Hematopoietic multipotent progenitor cell (in vitro differentiated cells): ENCODE results near the gene ADAM17. TPM values are rescaled to one million over a fixed set of nuclear protein-coding genes. Genes with fewer than 3 reads are reported as not detected.
A peak's percentile ranks its signal among the peaks of the same experiment; 100 is the strongest.
"Not testable (repeated sequence)": the region's sequence is repeated elsewhere in the genome, so short reads cannot be mapped to it uniquely, and the experiment has no call there.

Source experiments
- DNase-seq, 3 donors: peaks; one replicate each; pipeline ENCODE4 v3.0.0-alpha.2; 2011 to 2015; ENCODE audit warnings: low read depth in 2 of 3, low spot score in 2 of 3
- total RNA-seq: library from RNA; depleted of rRNA; stranded (reverse); fragments of >200 nt; gene quantifications from one replicate; pipeline ENCODE4 v1.2.3, GENCODE V29; 2012

ADAM17 gene
- total RNA-seq, 1 donor: 29.9 TPM

DNA sequence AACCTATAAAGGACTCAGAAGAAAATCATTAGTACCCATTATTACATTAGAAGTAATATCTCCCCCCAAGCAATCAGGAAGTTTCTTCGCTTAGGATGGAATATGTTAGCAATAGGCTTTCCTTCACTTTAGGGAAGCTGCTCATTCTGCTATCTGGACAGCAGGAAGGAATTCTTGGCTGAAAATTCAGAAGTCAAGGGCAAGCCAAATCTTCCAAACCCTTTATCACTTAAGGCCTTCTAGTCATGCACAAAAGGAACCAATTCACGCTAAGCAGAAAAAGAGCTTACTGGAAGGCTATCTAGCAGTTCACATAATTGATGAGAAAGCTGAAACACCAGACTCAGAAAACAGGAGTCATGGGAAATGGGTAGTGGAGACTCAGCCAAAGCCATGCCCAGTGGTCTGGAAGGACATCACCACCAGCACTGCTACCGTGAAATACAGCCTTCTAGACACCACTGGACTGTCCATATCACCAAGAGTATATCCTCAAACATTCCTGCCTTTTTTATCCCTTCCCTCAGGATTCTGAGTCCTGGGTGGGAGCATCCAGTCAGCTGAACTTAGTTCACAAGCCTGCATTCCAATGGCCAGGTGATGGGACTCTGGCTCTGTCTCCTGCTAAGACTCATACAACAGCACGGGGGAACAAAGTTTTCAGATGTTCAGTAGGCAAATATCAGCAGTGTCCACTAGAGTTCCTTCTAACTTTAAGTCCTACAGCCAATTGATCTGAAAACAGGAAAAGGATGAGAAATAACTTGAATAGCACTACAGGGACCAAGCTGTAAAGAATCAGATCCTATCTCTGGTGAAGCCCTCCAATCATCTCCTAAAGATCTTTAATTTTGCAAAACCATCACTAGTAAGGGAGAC lies 14.8 kb upstream of the ADAM17 start:
- DNase-seq: peak in 1 of 3 donors; percentile 6

- no peak for DNase-seq
Measured at GRCh38 chr2:9565436-9566153, 10.0 kb upstream of the ADAM17 start.

DNA sequence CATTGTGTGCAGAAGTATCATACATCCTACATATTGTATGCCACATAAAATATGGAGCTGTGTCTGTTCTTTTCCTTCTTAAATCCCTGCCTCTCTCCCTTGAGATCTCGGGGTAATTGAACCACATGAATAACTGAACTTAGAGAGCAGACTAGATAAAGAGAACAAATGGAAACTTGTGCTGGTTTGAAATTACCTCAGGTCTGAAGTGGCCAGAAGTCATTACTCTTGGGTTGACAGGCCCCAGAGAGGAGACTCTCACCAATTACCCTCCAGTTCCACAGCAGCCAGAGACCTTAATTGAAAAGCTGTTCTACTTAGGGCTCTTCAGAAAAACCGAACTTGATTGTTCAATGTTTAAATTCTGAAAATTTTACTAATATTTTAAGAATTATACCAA lies 5.0 kb upstream of the ADAM17 start:
- DNase-seq: no peak

DNA sequence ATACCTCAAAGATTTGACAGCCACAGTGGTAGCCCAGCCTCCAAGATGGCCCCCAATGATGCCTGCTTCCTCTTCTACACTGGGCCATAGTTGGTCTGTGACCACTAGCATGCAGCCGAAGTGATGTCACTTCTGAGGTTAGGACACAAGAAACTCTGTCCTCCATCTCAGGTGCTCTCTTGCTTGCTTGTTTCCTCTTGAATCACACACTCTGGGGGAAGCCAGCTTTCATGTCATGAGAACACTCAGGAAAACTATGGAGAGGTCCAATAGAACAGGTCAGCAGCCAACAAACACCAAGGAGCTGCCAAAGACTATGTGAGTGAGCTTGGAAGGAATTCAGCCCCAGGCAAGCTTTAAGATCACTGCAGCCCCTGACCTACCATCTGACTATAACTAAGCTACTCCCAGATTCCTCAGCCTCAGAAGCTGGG lies 3.3 kb upstream of the ADAM17 start:
- no peak for DNase-seq

DNA sequence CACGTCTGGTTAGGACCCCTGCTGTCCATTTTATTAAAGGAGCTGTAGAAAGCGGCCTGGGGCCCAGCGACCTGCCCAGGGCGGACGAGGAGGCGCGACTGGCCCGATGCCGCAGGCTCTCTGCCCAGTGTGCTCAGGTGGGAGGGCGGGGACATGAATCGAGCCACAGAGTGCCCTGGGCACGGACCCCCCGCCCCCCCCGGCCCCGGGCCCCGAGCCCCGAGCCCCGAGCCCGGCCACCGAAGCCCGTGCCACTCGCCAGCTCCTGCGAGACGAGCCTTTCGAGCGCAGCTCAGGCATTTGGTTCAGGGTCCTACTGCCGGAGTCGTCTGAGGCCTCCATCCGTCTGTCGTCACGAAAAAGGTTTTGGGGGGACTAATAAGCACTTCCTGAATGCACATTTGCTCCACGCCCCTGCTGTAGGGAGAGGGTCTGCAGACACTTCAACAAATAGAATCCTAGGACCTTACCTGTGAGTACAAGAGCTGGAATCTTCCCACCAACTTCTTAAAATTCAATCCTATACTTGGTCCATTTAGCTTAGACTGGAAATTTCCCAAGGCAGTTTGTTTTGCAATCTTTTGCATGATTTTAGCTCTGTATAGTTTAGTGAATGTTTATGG lies 602 bp upstream of the ADAM17 start:
- DNase-seq: peak in 2 of 3 donors; percentile 23 to 56

DNA sequence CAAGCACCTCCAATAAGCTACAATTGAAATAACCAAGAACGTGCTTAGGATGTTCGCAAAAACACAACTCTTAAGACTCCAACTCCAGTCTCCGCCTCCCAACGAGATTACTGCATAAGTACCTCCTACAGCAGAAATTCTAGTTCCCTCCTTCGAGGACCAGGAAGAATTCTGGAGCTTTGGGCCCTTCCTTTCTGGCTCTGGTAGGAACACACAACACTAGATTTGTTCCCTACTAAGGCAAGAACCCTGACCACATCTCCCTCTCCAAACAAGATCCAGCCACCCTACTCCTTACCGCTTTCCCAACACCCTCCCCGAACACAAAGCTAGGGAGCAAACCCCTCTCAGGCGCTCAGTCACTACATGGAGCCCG lies 721 bp downstream of the ADAM17 start:
- DNase-seq: peak in 2 of 3 donors; percentile 42 to 70

DNA sequence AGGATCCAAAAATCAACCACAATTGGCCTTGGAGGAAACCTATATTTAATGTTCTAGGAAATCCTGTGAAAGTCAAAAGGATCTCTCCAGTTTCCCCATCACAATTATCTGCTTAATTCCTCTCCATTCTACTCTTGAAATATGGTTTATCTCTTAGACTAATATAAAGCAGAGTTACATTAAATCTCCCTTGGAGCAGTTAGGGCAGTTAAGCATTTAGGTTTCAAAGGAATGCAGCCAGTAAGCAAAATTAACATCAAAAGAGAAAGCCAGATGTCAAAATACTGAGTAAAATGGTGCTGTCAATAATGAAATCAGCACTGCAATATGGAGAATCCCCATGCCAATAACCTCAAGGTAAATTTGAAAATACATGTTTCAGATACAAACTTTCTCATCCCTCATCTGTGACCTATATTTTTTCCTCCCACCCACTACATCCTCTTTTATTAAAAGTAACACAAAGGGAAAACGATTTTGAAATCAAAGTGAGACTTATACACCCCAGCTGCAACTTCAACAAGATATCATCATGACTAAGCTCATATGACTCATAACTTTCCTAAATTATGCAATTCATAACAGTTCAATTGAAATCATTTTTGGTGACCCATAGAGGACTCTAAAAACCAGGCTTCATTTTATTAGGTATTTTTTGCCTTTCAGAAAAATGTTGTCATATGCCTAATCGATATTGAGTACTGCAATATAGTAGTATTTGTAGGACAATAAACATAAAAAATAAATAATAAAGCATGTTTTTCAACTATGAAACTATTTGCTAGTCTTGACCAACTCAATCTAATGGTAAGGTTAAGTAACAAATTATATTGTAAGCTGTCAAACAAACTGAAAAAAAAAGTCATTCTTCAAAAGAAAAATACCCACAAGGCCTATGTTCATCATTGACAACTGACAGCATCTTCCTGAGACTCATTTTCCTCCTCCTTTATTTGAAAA lies 3.1 kb downstream of the ADAM17 start:
- DNase-seq: peak in 2 of 3 donors; percentile 65 to 71

DNA sequence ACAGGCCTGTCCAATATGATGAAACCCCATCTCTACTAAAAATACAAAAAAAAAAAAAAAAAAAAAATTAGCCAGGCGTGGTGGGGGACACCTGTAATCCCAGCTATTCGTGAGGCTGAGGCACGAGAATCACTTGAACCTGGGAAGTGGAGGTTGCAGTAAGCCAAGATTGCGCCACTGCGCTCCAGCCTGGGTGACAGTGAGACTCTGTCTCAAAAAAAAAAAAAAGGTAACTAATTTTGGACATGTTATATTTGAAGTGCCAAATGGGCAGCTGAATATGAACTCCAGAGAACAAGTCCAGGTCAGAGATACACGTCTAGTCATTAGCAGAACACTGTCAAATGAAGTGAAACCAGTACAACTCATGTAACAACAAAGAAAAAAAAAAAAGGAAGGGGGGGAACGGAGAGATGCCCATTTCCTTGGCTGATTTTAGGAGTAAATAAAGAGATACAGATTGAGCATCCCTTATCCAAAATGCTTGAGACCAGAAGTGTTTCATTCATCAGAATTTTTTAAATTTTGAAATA lies 4.7 kb downstream of the ADAM17 start:
- DNase-seq: not testable (repeated sequence)

DNA sequence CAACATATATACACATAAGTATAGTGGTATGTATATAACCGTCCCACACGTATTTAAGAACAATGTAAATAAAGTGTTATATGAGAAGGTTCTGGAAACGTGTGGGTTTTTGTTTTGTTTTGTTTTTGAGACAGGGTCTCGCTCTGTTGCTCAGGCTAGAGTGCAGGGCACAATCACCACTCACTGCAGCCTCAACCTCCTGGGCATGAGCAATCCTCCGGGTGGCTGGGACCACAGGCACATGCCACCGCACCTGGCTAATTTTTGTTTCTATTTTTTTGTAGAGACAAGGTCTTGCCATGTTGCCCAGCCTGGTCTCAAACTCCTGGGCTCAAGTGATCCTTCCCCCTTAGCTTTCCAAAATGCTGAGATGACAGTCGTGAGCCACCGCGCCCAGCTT lies 6.2 kb downstream of the ADAM17 start:
- no peak for DNase-seq

- DNase-seq: peak in 1 of 3 donors; percentile 12
Measured at GRCh38 chr2:9548506-9548905, 7.1 kb downstream of the ADAM17 start.

DNA sequence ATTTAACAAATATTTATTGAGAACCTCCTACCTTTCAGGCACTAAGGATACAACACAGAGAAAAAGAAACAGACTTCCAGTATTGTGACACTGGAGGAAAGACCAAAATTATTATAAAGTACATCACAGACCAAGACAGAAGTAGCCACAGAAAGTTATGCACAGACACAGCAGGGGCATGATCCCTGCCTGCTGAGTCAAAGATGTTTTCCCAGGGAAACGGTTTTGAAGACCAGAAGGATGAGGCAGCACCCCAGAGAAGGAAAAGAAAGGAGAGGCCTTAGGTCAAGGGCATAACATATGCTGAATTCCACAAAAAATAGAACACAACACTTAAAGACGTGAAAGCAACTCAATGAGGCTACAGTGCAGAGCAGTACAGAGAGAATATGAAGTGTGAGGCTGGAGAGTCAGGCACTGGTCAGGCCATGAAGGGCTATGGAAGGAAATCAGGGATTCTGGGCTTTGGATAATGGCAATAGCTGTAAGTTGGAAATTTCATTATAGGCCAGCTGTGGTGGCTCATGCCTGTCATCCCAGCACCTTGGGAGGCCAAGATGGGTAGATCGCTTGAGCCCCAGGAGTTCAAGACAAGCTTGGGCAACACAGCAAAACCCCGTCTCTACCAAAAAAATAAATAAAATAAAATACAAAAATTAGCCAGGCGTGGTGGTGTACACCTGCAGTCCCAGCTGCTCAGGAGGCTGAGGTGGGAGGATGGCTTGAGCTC lies 8.2 kb downstream of the ADAM17 start:
- DNase-seq: no peak

DNA sequence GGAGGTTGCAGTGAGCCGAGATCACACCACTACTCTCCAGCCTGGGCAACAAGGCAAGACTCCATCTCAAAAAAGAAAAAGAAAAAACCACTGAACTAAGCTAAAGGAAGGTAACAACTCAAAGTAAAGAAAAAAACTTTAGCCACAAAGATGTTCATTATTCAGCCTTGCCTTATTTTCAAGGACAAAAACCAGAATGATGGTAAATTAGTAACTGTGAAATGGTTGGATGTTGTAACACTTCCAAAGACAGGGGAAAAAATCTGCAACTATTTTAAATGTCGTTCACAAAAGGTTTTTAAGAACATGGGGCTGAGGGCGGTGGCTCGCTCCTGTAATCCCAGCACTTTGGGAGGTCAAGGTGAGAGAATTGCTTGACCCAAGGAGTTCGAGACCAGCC lies 10.1 kb downstream of the ADAM17 start:
- DNase-seq: no peak

- DNase-seq: peak in 1 of 3 donors; percentile 43
Measured at GRCh38 chr2:9543557-9543956, 12.1 kb downstream of the ADAM17 start.

DNA sequence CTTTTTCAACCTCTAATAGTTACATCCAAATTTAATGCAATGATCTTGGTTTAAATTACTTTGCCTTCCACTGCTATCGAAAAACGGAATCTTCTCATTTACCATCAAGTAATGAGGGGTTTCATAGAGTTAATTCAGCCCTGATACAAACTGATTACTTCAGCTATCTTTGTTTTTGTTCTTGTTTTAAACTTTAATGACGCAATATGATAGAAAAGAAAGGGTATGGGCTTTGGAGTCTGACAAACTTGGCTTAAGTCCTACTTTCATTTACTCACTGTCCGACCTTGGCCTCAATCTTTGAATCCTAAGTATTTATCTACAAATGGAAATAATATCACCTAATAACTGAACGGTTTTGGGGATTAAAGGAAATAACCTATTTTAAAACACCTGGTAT lies 16.1 kb downstream of the ADAM17 start:
- DNase-seq: no peak

DNA sequence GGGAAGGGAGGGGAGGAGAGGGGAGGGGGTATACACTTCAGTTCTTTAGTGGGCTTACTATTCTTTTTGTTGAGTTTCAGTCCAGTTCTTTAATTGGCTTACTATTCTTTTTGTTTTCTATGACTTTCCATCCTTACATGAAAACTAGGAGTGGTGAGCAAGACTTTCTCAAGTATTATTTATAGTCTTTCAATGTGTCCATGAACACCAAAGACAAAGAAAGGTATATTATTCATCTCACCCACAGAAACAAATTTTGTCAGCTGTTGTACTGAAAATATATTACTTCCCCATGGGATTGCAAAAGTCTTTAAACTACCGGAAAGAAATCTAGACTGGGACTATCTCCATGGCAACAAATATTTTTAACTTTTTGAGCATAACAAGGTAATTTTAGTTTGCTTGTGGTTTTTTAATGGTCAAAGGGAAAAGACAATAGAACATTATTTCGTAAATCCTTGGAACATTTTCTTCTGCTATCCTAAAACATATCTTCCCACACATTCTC lies 17.6 kb downstream of the ADAM17 start:
- peak in 2 of 3 donors; percentile 61 to 72 for DNase-seq

- DNase-seq: no peak
Measured at GRCh38 chr2:9536504-9536903, 19.1 kb downstream of the ADAM17 start.

DNA sequence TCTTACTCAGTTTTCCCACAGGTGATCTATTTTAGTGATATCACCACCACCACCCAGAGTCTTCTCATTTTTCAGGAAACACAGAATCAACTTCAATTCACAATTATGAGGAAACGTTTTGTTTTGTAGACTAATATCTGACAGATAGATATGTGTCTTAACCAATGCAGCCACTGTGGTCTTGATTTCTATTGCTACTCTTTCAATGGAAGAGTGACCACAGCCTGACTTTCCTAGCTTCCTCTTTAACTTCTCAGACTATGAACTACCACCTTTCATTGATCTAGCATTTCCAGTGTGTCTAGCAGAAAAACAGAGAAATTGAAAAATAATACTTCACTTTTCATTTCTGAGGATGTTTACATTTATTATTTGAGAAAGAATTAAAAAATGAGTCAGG lies 20.5 kb downstream of the ADAM17 start:
- DNase-seq: no peak

DNA sequence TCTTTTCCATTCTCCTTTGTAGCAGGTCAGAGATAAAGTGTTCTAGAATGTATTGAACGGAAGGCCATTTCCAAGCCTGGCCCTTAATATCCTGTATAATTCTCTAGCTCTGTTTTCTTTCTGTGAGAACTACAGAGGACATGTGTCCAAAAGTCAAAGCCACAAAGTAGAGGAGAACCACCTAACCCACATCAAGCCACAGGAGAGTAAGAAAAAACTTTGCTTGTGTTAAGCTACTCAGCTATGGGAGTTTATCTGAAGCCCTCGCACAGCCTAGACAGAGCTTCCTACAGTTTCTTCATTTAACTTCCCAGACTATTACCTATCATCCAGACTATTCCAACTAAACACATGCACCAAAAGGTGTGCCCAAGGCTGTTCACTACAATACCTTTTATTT lies 22.0 kb downstream of the ADAM17 start:
- DNase-seq: no peak

GRCh38 chr2:9532421-9532820 lies 23.2 kb downstream of the ADAM17 start:
- no peak for DNase-seq
